Measurements from ENCODE around the gene CYP8B1. TPM values are rescaled to one million over a fixed set of nuclear protein-coding genes. Genes with fewer than 3 reads are reported as not detected.

The CYP8B1 gene
- total RNA-seq (2016; rRNA removed; fragmentation: Illumina TruSeq; extraction: Trizol) (0.58 and 0.90 TPM in 2 replicates), polyA plus RNA-seq (2011; rRNA removed) (2.0 and 2.8 TPM in 2 replicates), polyA minus RNA-seq (2011; rRNA and poly(A)+ RNA removed; ENCODE audit: low replicate concordance) (4.2 TPM in 1 of 2 replicates, not detected in the other), Bru-seq, nascent RNA (percentile 32 among the genes with signal in this experiment), BruChase-seq, experiment 1, labeled RNA remaining after a 6-hour chase (percentile 39 among the genes with signal in this experiment), BruChase-seq, experiment 2, labeled RNA remaining after a 2-hour chase (percentile 33 among the genes with signal in this experiment)
- 0.20 and 0.26 TPM in 2 replicates for total RNA-seq (2016; cell fraction: cytosol; rRNA removed; fragmentation: Illumina TruSeq; extraction: Trizol; ENCODE audit: low read depth)
- total RNA-seq (2016; cell fraction: insoluble cytoplasmic fraction; rRNA removed; fragmentation: Illumina TruSeq; extraction: Trizol), result 0.41 and 0.79 TPM in 2 replicates
- 0.25 and 0.41 TPM in 2 replicates for total RNA-seq (2016; cell fraction: membrane; rRNA removed; fragmentation: Illumina TruSeq; extraction: Trizol)
- total RNA-seq (2016; cell fraction: nucleus; rRNA removed; fragmentation: Illumina TruSeq; extraction: Trizol), result 1.2 and 1.7 TPM in 2 replicates
- 1.5 and 2.3 TPM in 2 replicates for polyA plus RNA-seq (2011; cell fraction: cytosol; rRNA removed)
- polyA plus RNA-seq (2011; cell fraction: nucleus; rRNA removed), result 0.79 and 1.8 TPM in 2 replicates
- 2.6 and 4.9 TPM in 2 replicates for polyA plus RNA-seq (2012)
- 0.12 and 0.17 TPM in 2 replicates for polyA plus RNA-seq (2016; cell fraction: cytosol; fragmentation: Illumina TruSeq; extraction: Trizol; ENCODE audit: low read depth)
- polyA plus RNA-seq (2016; cell fraction: insoluble cytoplasmic fraction; fragmentation: Illumina TruSeq; extraction: Trizol; ENCODE audit: low read depth), result 0.52 and 0.73 TPM in 2 replicates
- polyA plus RNA-seq (2016; cell fraction: membrane; fragmentation: Illumina TruSeq; extraction: Trizol; ENCODE audit: low read depth), result 0.31 and 0.44 TPM in 2 replicates
- 1.5 and 2.0 TPM in 2 replicates for polyA plus RNA-seq (2016; cell fraction: nucleus; fragmentation: Illumina TruSeq; extraction: Trizol; ENCODE audit: insufficient read depth, low read depth)
- 2.0 and 3.6 TPM in 2 replicates for polyA minus RNA-seq (2011; cell fraction: cytosol; rRNA and poly(A)+ RNA removed)
- polyA minus RNA-seq (2011; cell fraction: nucleus; rRNA and poly(A)+ RNA removed), result 2.4 and 2.6 TPM in 2 replicates
- long read RNA-seq, experiment 1, result 0 reads
- long read RNA-seq, experiment 2, partial matches to known transcripts, result 0 of 2 reads
- long read RNA-seq, experiment 2, other reads (novel, unspliced or antisense), result 0 of 2 reads

- WGBS (ENCODE audit: low lambda C conversion rate), result 64% methylated on average over 6 of the region's 13 CpGs
- ChIA-PET POLR2A (interaction anchor here (0.6 to 2.6 kb wide), 11 partner anchors 8 to 119 kb away, joined by 3 to 32 read pairs (median 5); partner anchors contain the start of gene HIGD1A), CTCF (ENCODE audit: low intra/inter-chr PET ratio, low total read pairs) (no interaction called here)
- Histone ChIP-seq H3K27ac (ENCODE audit: extremely low read length, insufficient read depth, low read length) (peak within 1 kb of the TSS; percentile 68), H3K36me3 (replicated peaks in 1 of 2; ENCODE audit: control insufficient read depth in 1 of 2, insufficient read depth in 2 of 2, low read length in 2 of 2) (no peaks in the 10 kb centered on the region), H3K4me2 (ENCODE audit: low read depth, low read length) (peak within 1 kb of the TSS; percentile 52), H3K4me1 (ENCODE audit: insufficient read depth, low read length) (peaks cover 78% of the 10 kb centered on the region), H3K9me3 (ENCODE audit: low read length) (no peaks in the 10 kb centered on the region), H3K4me3 (replicated peaks in 1 of 3; ENCODE audit: insufficient read depth in 1 of 3, low read depth in 2 of 3, low read length in 3 of 3) (no peak within 1 kb of the TSS; a peak in 1 of 6 replicates), H3K79me2 (ENCODE audit: insufficient read depth, low read length) (no peaks in the 10 kb centered on the region), H3K9ac (ENCODE audit: insufficient read depth, low read depth, low read length) (peak within 1 kb of the TSS; percentile 26; the same call in 1 of the 2 replicates), H3K27me3 (ENCODE audit: control insufficient read depth in 1 of 2, insufficient read depth in 2 of 2, low read length in 2 of 2) (no peaks in the 10 kb centered on the region), H2AFZ (ENCODE audit: low read length) (no peak within 1 kb of the TSS), H4K20me1 (ENCODE audit: insufficient read depth, low read length) (no peaks in the 10 kb centered on the region)
- peak; percentile 74 for DNase-seq (ENCODE audit: low spot score)
- in situ Hi-C loops (cut with HindIII; ENCODE audit: extremely low pct_ligation_motif_present, low pct_unique_long_range_greater_than_20kb), result loop anchor here (5.0 kb wide), 2 partner anchors 38 to 93 kb away; no protein-coding TSS in a partner anchor
- TSS peak; percentile 93 for BruUV-seq (replicated peaks)
- peak; percentile 93 for ATAC-seq
- intact Hi-C loops (cut with micrococcal nuclease; ENCODE audit: unreplicated experiment), result no loop called here
- FAIRE-seq, result peak; percentile 89
- no peak for TF ChIP-seq SCMH1 (CRISPR knock-in tag; IDR thresholded peaks at IDR 0.05; ENCODE audit: borderline replicate concordance)
- TF ChIP-seq, protein P1, sequence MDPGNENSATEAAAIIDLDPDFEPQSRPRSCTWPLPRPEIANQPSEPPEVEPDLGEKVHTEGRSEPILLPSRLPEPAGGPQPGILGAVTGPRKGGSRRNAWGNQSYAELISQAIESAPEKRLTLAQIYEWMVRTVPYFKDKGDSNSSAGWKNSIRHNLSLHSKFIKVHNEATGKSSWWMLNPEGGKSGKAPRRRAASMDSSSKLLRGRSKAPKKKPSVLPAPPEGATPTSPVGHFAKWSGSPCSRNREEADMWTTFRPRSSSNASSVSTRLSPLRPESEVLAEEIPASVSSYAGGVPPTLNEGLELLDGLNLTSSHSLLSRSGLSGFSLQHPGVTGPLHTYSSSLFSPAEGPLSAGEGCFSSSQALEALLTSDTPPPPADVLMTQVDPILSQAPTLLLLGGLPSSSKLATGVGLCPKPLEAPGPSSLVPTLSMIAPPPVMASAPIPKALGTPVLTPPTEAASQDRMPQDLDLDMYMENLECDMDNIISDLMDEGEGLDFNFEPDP (CRISPR knock-in tag; conservative IDR thresholded peaks at IDR 0.05), result 0 out of 2 replicates have a peak, but pooled peaks have one; percentile 85
- peak; percentile 31; the same call in 1 of the 2 replicates for TF ChIP-seq KLF6 (CRISPR knock-in tag; IDR thresholded peaks at IDR 0.05)
- peak; percentile 95 for TF ChIP-seq PAXIP1 (CRISPR knock-in tag; conservative IDR thresholded peaks at IDR 0.05)
- 0 out of 2 replicates have a peak, but pooled peaks have one; percentile 19 for TF ChIP-seq MIER3 (CRISPR knock-in tag; IDR thresholded peaks at IDR 0.05; ENCODE audit: borderline replicate concordance)
- no peak for TF ChIP-seq ZEB1 (IDR thresholded peaks at IDR 0.05; ENCODE audit: insufficient replicate concordance, low read depth)
- 0 out of 2 replicates have a peak, but pooled peaks have one; percentile 41 for TF ChIP-seq ZNF501 (CRISPR knock-in tag; IDR thresholded peaks at IDR 0.05)
- TF ChIP-seq ZNF549 (CRISPR knock-in tag; IDR thresholded peaks at IDR 0.05), result peak; percentile 73
- 0 out of 2 replicates have a peak, but pooled peaks have one; percentile 61 for TF ChIP-seq ZFP90 (CRISPR knock-in tag; IDR thresholded peaks at IDR 0.05; ENCODE audit: borderline replicate concordance)
- TF ChIP-seq ARID2 (CRISPR knock-in tag; IDR thresholded peaks at IDR 0.05; ENCODE audit: borderline replicate concordance), result 0 out of 2 replicates have a peak, but pooled peaks have one; percentile 7
- TF ChIP-seq NFYC (CRISPR knock-in tag; IDR thresholded peaks at IDR 0.05), result no peak
- no peak for TF ChIP-seq ETV6 (CRISPR knock-in tag; conservative IDR thresholded peaks at IDR 0.05)
Measured at GRCh38 chr3:42875325-42876151, at the start of gene CYP8B1. TSS of gene CYP8B1 (minus strand) at chr3:42875879. CDS start at chr3:42875816, 63 bp downstream.

All from HepG2 (cell line).